ELF-1 (cell line): ENCODE data around the gene C1orf87.

Source experiments
- DNase-seq: peaks from one replicate; pipeline ENCODE4 v3.0.0-alpha.2; 2016; ENCODE audit warnings: low read depth, low spot score

The C1orf87 gene

DNA sequence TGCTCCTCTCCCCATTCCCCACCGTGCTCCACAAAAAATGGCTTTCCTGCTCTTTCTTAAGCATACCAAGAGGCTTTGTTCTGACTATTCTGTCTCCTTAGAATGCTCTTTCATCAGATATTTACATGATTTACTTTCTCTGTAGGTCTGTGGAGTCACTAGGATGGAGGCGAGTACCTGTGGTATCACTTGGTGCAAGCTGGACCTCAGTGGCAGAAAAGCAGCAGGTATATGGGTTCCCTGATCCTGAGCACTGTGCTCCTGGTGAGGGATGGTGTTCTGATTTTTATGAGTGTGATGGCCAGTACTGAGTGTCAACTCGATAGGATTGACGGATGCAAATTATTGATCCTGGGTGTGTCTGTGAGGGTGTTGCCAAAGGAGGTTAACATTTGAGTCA is 10.0 kb downstream of the C1orf87 start:
- no peak for DNase-seq

DNA sequence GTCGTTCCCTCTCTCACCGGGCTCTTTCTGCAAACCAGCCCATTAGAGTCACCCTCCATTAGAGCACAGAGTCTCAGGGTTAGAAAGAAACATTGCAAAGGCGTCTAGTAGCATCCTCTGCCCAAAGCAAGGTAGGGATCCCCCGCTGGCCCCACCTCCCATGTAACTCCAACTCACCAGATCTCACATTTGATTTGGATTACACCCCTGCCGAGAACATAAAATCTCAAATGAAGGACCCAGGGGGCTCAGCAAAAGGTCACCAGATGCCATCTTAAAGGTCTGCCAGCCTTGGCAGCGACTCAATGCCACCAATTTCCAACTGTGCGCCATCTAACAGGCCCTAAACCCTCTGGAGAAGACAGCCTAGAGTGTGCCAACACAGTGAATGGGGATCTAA is 14.1 kb downstream of the C1orf87 start:
- no peak for DNase-seq

DNA sequence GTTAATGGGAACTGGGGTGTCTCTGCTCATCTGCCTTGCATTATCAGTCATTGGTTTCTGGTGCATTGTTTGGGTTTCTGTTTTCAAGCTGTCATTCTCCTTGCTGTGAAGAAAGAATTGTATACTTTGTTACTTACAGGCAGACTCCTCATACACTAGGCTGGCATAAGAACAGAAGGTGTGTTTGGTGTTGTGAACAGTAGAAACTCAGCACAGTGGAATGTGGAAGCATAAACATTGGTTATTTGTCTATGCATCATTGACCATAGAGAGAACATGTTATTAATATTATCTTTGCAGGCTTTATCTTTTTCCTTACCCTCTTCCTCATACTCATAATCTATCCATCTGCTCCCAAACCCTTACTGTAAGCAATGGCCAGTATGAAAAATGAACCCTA is 18.2 kb downstream of the C1orf87 start:
- DNase-seq: no peak

DNA sequence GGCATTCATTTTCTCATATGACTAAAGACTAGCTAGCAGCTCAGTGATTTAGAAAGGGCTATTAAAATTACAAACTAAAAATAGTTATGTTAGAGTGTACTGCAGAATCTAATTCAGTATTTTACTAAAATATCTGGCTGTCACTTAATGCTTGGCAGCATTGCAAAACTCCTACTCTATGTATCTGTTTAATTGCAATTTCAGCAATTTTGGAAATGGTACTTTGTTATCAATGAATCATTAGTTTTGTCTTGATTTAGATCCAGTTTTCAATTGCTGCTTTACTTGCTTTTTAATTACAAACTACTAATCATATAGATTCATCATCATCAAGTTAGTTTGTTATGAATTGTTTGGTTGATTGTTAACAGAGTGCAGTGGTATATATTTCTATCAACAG is 19.2 kb downstream of the C1orf87 start:
- no peak for DNase-seq

DNA sequence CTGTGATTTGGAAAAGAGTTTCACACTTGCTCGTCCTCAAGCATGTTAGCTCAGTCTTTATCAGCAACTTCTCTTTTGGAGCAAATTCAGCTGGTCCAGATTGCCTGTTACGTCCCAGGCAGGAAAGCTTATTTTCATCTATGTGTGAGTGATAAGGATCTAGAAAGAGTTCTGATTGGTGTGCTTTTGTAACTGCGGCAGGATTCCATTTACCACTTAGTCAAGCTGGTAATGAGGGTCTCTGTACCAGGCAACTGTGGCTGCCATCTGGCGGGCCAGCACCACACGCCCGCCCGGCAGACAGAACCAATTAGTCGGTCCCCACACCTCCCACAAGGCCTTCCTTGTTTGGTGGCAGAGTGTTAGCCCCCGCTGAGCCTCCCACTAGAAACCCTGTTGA is 21.0 kb downstream of the C1orf87 start:
- DNase-seq: no peak

DNA sequence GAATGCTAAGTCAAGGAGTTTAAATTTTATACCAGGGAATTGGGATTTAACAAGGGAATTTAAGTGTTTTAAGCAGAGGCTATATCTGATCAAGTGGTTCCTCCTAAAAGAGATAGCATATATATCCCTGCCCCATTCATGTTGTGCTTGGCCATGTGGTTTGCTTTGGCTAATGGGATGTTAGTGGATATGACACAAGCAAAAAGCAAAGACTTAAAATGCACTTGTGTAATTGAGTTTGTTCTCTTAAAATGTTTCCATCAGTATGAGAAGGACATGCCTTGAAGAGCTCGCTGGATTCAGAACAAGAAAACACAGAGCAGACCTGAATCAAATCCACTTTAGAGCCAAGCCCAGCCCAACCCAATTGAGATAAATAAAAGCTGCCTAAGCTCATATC is 22.4 kb downstream of the C1orf87 start:
- no peak for DNase-seq

DNA sequence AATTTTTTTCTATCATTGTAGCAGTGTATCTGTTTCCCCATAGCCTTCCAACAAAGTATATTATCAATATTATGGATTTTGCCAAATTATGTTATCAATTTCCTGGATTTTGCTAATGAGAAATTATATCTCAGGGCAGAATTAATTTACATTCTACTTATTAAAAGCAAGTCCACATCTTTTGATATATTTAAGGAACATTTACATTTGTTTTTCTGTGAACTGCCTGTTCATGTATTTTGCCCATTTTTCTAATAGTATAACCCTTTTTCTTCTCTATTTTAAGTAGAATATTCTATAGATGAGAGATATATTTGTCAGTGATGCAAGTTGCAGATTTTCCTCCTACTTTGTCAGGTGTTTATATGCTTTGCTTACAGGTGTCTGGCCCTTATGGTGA is 24.4 kb downstream of the C1orf87 start:
- DNase-seq: no peak

DNA sequence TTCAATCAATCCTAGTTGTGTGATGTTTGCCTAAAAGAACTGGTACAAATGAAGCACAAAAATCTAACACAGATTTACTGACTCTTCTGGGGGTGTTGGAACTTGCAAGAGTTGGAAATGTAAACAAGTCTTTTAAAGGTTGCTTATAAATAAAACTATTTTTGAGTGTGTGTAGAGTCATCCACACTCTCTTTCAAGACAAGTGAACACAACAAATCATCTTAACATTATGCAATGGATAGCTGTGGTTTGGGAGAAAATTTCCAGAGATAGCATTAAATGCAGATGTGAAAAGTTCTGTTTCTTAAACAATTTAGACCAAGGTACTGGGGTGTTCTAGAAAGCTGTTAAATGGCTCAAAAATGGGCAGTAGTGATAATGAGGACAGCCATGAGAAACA is 28.7 kb downstream of the C1orf87 start:
- no peak for DNase-seq

DNA sequence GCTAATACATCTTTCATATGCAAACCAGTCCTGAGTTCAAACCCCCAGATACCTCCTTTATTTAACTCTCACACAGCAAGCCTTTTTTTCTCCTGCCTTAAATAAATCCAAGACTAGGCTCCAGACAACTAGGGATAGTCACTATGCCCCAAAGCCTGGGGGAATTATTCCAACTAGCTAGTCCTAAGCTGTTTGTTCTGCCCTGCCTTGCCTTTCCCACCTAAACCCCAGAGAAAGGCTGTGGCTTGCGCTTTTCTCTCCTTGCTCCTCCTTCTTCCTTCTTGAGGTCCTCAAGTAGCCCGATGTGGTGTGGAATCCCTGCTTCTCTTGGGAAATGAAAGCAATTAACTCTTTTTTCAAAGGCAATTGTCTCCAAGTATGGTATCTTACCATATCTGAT is 31.8 kb downstream of the C1orf87 start:
- peak; percentile 46 for DNase-seq

DNA sequence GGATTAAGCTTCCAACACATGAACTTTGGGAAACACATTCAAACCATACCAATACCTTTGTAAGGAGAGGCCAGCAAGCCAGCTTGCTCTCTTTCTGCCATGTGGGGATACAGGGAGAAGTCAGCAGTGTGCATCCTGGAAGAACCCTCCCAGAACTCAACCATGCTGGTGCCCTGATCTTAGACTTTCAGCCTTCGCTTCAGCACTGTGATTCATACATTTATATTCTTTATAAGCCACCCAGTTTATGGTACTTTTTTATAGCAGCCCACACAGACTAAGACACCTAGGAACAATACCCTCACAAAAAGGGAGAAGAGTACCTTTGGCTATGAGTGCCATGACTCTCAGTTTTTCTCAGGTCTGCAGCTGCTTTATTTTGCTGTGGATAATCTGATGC is 35.9 kb downstream of the C1orf87 start:
- no peak for DNase-seq

DNA sequence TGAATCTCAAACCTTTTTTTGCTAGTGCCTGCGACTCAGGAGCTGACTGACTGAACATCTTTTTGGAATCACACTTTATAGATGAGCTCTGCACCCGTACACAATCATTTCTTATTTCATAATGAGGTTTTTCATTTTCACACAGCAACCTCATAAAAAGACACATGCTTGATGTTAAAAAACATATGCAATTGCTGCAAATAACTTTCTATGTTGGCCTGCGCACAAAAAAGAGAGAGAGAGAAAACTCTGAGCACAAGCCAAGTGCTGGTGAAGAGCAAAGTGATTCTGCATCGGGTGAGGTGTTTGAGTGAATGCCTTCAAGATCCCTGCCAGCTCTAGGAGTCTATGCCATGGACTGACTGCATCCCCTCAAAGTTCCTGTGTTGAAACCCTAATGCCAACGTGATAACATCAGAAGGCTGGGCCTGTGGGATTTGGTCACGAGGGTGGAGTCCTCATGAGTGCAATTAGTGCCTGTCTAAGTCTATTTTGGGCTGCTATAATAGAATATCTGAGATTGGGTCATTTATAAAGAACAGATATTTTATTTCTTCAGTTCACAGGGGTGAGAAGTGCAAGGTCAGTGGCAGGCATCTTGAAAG is 36.6 kb downstream of the C1orf87 start:
- DNase-seq: no peak

DNA sequence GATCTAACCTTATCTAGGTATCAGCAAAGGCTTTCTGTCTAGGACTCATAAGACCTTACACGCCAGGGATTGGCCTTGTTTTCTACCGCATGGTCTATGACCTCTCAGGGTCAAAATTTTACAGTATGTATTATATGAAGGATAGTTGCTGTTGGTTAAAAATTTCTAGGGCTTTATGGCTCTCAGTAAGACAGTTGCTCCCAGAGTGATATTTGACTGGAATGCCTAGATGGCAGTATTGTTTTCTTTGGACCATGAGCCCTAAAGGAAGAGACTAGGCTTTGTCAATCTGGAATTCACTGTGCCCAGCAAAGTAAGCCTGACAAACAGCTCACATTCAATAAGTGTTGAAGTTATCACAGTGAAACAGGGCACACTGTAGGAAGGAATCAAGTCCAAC is 37.6 kb downstream of the C1orf87 start:
- DNase-seq: no peak

DNA sequence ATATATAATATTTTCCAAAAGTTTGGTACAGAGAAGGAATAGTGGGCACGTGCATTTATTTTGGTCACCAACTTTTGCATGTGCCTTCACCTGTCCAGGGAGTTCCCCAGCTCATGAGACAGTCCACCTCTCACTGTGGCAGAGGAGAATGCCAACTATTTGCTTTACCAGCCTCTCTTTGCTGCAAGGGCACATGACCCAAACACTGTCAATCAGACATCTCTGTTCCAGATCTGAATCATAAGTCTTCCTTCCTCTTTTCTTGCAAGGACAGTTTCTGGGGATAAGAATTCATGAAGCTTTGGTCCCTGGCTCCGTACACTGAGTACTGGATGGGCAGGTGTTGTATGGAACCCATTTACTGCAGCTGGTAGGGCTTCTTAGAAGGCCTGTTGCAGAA is 38.6 kb downstream of the C1orf87 start:
- DNase-seq: no peak

DNA sequence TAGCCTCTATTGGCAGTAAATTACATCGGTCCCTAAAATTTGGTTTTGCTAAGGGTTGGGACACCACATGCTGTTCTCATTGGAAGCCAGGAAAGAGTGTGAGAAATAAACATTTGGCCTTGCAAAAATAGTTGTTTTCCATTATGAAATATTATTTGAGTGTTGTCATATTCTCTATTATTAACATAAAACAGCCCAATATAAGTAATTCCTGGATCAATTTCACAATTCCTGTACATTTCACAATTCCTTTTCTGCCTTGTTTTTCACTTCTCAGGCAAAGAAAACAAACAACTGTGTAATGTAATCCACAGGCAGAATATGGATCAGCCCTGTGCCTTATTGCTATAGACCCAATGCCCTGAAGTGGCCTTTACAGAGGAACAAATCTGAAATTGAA is 40.5 kb downstream of the C1orf87 start:
- DNase-seq: no peak

DNA sequence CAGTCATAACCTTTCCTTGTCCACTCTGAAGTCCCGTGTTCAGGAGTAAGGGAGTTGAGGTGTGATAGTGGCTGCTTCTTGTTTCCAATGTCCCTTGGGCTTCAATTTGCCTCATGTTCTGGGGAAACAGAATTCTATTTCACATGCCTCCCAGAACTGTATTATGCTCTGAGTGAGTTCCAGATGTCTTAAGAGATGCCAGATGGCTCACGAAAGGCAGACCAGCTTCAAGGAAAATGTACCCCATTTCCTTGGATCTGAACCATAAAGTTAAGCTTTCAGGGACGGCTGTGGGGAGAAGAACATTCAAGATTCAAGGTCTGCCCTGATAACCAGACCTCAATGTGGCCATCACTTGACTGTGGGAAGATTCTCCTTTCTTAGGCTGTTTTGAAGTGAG is 42.4 kb downstream of the C1orf87 start:
- no peak for DNase-seq

DNA sequence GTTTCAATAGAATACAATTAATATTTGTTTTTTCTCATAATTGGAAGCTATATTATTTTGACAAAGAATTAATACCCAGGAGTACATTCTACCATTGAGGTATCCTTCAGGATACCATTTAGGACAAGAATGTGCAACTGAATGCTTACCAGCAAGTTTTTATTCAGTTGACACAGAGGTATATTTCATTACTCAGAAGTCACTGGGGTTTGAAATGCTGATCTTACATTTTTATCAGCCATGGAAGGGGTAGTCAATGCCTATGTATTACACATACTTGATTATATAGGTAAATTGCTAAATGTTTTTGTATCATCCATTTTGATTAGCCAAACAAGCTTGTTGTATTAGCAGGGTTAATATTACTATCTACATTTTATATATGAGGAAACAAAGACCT is 48.0 kb downstream of the C1orf87 start:
- no peak for DNase-seq

DNA sequence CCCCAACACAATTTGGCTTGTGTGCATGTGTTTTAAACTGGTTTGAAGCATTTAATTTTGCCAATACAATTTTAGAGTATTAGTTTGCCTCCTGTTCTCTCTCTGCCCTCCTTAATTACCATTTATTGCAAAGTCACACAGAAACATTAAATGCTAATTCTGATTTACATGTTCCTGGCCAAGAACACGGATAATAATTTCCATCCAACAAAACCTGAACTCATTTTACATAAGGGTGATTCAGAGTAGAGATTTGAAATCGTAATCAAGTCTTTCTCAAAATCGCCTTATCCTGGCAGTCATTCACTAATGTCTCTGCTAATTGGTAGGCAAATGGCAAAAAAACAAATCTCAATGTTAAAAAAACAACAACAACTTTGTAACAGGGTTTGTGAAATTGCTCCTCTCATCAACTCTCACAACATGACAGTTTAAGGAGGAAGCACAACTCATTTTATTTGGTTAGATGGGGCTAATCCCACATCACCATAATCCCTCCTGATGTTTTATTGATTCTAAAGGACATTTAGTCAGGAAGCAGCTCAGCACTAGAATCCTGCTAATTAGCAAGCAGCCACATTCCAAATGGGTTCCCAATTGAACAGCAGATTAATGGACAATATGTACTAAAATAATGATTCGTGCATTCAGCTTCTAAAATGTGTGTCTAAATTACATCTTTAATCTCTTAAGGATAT is 55.9 kb downstream of the C1orf87 start:
- DNase-seq: no peak

DNA sequence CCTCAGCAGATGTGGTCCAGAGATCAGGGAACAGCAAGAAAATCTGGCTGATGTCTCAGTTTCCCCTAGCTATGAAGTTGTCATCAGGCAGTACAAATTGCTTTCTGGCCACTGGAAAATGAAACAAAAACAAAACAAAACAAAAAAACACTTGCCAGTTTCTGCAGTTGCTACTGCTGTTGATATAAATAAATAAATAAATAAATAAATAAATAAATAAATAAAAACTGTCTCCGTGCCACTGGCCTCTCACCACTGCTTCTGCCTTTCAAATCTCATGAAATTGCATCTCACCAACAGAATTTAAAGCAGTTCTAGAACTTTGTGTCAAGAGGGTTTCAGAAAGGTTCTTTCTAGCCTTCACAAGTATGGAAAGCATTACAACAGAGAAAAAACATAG is 62.9 kb downstream of the C1orf87 start:
- DNase-seq: no peak

DNA sequence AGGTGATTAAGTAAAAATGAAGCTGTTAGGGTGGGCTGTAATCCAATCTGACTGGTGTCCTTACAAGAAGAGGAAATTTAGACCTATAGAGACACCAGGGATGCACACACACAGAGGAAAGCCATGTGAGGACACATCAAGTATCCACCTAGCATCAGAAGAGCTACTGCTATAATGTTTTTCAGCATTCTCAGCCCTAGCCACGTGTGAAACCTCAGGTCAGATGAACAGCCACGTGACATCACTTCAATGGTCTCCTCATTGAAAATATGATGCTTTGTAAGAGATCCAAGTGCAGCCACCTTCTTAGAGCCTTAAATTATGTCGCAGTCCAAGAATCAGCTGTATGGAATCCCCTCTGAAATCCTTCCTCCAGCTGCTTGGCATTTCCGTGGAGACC is 65.1 kb downstream of the C1orf87 start:
- no peak for DNase-seq

DNA sequence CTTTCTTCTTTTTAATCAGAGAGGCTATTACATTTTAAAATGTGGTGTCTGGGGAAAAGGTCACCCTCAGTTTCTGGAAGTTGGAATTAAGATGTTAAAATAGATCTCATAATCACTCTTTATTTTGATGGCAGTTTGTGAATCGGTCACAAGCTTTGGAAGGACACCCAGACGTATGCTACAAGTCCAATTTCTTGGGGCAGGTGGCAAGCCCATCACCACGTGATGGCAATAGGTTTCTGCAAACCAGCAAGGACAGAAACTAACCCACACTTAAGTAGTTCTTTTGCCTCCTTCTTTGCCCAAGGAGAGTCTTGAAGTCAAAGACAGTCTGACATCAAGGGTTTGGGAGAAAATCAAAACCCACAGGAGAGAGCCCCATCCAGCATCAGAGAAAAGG is 72.9 kb downstream of the C1orf87 start:
- no peak for DNase-seq

DNA sequence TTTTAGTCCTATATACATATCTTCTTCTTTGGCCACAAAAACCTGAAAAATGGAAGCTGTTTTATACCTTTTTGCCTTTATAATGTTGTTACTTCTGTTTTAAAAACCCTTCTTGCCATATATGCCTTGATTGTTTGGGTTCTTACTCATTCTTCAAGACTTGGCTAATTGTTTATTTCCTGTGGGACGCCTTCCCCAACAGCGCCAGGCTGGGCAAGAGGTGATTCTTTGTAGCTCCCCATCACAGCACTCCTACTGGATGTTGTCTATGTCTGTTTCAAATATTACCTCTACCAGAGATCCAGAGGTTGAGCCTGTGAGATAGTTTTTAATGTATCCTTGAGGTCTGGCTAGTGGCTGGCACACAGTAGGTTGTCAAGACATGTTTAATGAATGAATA is 73.8 kb downstream of the C1orf87 start:
- DNase-seq: no peak

DNA sequence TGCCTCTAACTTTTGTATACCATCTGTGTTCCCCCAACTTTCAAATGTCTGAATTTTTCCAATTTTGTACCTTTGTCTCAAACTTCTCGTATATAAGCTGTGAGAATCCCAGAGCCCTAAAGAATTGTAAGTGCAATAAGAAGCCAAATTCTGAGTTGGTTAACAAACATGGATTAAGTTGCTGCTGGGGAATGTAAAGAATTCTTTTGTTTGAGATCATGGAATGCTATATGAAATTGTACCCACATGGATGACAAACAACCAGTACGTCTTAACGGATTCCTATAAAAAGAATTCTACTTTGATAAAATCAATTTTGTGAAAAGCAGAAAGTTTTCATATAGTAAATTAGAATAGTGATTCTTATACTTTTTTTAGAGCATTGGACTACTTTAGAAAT is 74.6 kb downstream of the C1orf87 start:
- DNase-seq: no peak

DNA sequence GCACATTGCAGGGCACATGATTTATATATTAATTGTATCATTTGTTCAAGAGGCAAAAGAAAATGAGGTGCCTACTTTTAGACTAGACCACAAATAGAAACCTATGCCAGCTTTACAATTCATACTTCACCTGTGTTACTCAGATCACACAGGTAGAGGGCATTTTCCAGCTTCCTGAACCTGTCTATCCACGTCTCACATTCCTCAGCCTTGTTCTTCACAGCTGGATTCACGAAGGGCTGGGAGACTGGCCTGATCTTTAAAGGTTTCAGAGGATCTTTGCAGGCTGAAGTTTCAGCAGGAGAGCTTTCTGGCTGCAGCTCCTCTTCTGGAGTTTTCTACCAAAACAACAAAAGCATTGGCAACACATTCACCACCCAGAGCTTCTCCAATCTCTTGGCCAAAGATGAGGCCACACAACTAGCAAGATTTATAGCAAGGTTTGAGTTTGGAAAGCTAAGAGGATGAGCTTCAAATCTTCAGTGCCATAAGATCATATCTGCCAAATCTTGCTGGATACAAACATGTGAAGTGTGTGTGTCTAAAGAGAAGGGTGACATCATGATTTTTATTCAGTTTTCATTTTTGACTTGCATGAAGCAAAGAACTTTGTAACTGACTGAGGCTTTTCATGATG is 76.0 kb downstream of the C1orf87 start:
- DNase-seq: peak; percentile 30
